SK-N-MC (cell line): Measurements from ENCODE around the gene SYCE3.

Experiments
- EZH2 ChIP-seq: fragments of 200-600 bp; sonication (generic); IDR thresholded peaks from one replicate; pipeline ENCODE4 v1.6.1; 2017; ENCODE audit warnings: antibody characterized with exemption
- POLR2AphosphoS5 ChIP-seq: IDR thresholded peaks from 2 replicates; pipeline ENCODE4 v1.6.1; 2012; ENCODE audit warnings: mild to moderate bottlenecking, low read depth, low read length, borderline replicate concordance

DNA sequence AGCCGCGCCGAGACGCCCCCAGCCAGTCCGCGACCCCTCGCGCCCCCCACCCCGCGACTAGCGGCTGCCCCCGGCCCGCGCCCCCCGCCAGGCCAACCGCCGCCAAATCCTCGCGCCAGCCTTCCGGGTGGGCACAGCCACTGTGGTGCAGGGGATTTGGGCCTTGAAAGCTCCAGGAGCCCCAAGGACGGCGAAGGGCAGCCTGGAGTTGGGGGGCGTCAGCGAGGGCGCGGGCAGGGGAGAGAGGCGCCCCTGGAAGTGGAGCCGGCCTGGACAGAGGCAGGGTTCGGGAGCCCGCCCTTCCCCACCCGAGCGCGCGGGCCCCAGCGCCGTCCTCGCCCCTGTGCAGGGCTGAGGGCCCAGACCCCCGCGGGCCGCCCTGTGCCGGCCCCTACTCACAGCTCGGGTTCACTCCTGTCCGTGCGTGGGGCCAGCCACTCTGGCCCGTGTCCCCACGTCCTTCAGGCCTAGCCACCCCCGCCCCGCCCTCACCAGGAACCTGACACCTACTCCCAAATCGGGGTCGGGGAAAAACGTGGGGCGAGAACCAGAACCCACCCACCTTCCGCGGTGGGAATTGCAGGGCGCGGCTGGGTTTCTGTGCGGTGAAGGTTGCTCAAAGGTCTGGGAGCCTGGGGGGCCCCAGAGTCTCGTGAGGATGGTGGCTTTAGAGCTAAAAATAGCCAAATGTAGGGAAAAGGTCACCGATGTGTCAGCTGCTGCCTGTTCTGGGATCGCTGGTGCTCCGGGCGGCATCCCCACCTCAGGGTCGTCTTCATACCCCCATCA lies 15.5 kb upstream of the SYCE3 start, which contains the start of gene CPT1B:
- TF ChIP-seq EZH2 (no peak), POLR2AphosphoS5 (peak; percentile 53; the same call in 1 of the 2 replicates)
